ENCODE data around the gene SCGB1C1.

Gene SCGB1C1

DNA sequence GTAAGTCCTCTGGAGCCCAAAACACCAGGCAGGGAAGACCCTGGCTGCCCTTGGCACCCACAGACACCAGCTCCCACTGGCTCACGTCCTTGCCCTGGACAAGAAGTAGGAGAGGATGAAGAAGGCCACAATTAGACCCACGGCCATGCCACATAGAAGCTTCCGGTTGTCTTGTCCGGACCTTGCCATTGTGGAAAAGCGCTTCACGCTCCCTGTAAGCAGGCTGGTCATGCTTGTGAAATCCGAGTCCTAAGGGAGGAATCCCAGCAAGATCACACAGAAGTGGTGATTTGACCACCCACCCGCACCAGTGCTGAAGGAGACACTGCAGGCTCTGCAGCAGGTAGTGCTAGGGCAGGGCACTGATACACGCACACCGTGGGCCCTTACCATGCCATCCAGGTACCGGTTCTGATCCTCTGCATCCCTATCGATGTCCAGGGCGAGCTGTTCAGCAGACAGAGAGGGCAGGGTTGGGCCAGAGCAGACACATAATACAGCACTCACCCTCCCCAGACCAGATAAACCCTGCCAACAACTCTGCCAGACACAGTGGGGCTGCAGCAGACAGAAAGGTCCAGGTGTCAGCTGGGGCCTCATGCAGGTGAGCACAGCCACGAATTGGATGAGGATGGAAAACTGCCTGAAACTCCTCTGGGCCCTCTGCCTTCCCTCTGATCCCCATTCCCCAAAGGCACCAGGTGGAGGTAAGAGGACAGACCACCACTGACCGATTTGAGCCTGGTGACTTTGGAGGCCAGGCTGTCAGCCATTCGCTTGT lies 12.5 kb downstream of the SCGB1C1 start:
- no peak for DNase-seq (ENCODE audit: low read depth in 2 of 2)

DNA sequence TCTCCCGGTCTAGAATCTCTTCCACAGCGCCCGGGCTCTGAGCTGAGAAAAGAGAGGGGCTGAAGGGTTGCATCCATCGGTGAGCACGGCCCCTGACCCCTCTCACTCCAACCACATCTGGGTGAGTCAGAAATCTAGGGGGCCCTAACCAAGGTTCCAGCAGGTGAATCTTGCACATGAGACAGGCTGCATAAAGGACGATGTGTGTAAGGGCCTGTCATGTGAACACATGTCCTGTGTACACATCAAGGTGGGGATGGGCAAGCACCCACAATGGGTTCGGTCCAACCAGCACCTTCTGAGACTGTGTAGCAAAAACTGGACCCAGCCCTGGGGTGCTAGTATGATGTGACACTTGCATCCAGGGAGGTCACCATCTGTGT lies 13.1 kb downstream of the SCGB1C1 start:
- DNase-seq (ENCODE audit: low read depth in 2 of 2): no peak

- no peak for DNase-seq (ENCODE audit: low read depth in 2 of 2)
These were observed 13.8 kb downstream of the SCGB1C1 start for GRCh38 chr11:206526-207207.

- peak; percentile 93 for DNase-seq (ENCODE audit: low read depth in 2 of 2)
These were observed 14.5 kb downstream of the SCGB1C1 start, which contains the start of the genes BET1L and RIC8A for GRCh38 chr11:207208-207862. TSS of gene BET1L (minus strand) at chr11:207399. CDS start at chr11:207321, 78 bp downstream. TSS of gene RIC8A (plus strand) at chr11:207708. CDS start at chr11:208855, 1,147 bp downstream.

DNA sequence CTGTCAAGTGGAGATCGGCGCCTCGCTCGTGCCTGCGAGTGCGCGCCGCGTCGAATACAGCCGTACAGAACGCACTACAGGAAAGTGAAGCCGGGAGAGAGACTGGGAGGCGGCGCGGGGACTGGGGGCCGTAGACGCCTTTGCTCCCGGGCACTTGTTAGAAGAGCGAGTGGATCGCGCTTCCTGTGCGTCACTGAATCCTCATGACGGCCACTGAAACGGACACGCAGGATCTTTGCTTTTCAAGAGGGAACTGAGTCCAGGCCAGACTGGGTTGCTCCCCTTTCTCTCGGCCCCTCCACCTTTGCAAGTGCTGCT lies 14.9 kb downstream of the SCGB1C1 start:
- no peak for DNase-seq (ENCODE audit: low read depth in 2 of 2)

- DNase-seq (ENCODE audit: low read depth in 2 of 2): peak; percentile 55 to 70
These were observed 15.5 kb downstream of the SCGB1C1 start for GRCh38 chr11:208181-208916.

GRCh38 chr11:208917-209260 lies 16.0 kb downstream of the SCGB1C1 start:
- DNase-seq (ENCODE audit: low read depth in 2 of 2): no peak

DNA sequence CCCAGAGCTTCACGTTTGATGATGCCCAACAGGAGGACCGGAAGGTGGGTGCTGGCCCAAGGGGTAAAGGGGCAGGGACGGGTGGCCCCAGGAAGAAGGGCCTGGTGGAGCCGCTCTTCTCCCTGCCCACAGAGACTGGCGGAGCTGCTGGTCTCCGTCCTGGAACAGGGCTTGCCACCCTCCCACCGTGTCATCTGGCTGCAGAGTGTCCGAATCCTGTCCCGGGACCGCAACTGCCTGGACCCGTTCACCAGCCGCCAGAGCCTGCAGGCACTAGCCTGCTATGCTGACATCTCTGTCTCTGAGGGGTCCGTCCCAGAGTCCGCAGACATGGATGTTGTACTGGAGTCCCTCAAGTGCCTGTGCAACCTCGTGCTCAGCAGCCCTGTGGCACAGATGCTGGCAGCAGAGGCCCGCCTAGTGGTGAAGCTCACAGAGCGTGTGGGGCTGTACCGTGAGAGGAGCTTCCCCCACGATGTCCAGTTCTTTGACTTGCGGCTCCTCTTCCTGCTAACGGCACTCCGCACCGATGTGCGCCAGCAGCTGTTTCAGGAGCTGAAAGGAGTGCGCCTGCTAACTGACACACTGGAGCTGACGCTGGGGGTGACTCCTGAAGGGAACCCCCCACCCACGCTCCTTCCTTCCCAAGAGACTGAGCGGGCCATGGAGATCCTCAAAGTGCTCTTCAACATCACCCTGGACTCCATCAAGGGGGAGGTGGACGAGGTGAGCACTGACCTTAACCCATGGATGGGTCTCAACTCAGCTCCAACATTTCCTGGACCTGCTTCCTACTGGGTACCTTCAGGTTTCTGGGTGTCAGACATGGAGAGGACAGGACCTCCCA lies 16.6 kb downstream of the SCGB1C1 start:
- DNase-seq (ENCODE audit: low read depth in 2 of 2): no peak

DNA sequence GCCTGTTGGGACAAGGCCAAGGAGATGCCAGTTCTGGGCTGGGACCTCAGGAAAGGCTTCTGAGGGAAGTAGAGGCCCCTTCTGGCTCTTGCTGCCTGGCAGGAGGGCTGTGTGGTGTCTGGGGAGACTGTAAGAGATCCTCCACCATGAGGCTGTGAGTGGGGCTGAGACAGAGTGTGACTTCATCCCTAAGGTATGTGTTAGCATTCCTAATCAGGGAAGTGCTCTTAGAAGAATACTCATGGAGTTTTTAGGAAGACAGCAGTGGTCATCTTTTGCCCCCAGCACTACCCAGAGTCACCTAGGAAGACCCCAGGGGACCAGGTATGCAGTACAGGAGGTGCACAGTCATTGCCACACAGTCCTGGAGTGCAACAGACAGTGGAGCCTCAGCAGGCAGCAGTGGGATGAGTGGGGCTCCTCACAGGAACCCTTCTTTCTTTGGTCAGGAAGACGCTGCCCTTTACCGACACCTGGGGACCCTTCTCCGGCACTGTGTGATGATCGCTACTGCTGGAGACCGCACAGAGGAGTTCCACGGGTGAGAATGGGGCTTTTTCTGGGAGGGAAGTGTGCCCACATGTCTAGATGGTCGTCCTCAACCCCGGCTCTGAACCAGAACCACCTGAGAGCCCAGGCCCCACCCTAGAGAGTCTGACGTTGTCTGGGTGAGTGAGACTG lies 17.4 kb downstream of the SCGB1C1 start:
- no peak for DNase-seq (ENCODE audit: low read depth in 2 of 2)

DNA sequence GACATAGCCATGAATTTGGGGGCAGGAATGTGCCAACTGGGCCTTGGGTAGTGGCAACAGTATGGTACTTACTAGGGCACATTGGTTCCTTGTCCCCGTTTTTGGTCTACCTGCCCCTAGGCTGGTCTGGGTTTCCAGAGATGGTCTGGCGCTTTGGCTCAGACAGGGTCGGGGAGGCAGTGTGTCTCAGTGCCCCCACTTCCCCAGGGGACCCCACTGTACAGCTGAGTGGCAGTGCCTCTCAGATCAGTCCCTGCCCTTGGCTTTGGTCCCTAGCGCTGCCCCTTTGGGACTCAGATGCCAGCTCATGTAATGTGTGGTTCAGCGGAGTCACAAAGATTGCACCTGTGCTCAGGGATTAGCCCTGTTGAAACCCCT lies 17.9 kb downstream of the SCGB1C1 start:
- no peak for DNase-seq (ENCODE audit: low read depth in 2 of 2)

DNA sequence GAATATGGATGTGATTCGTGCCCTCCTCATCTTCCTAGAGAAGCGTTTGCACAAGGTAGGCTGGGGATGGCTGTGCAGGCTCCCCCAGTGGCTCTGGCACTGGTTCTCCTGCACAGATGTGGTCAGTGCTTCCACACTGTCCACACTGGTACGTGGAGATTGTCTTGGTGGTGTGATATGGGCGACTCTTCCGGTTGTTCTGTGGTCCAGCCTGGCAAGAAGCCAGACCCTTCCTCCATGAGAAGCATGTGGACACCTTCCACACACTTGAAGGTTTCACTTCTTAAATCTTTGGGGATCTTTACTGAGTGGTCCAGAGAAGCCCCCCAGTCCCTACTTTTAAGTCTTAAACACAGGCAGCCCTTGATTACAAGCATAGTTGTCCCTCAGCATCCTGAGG lies 18.4 kb downstream of the SCGB1C1 start:
- no peak for DNase-seq (ENCODE audit: low read depth in 2 of 2)

GRCh38 chr11:211741-212140 lies 18.9 kb downstream of the SCGB1C1 start:
- DNase-seq (ENCODE audit: low read depth in 2 of 2): no peak

DNA sequence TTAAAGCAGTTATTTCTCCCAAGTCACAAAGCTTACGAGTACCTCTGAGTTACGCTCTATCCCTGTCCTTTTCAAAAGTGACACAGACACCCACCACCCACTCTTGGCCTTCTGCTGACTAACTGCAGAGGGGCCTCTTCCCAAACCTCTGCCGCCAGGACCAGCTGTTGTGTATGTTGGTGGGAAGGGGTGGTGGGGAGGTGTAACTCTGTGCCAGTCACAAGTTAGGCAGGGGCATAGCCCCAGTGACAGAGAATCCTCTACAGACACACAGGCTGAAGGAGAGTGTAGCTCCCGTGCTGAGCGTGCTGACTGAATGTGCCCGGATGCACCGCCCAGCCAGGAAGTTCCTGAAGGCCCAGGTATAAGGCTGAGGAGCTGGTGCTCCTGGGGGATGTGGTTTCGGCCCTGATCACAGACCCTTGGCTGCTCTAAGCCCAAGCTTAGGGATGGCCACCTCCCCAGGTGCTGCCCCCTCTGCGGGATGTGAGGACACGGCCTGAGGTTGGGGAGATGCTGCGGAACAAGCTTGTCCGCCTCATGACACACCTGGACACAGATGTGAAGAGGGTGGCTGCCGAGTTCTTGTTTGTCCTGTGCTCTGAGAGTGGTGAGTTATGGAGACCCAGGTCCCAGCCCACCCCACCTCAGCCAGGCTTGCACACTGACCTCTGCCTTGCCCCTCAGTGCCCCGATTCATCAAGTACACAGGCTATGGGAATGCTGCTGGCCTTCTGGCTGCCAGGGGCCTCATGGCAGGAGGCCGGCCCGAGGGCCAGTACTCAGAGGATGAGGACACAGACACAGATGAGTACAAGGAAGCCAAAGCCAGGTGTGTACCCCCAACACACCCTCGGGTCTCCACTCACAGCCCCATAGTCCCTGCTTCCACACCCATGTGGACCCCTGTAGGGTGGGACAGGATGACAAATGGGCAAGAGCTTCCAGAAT lies 19.5 kb downstream of the SCGB1C1 start:
- no peak for DNase-seq (ENCODE audit: low read depth in 2 of 2)

- no peak for DNase-seq (ENCODE audit: low read depth in 2 of 2)
These were observed 20.2 kb downstream of the SCGB1C1 start for GRCh38 chr11:213111-213510.

- DNase-seq (ENCODE audit: low read depth in 2 of 2): no peak
These were observed 21.2 kb downstream of the SCGB1C1 start for GRCh38 chr11:214083-214482.

- no peak for DNase-seq (ENCODE audit: low read depth in 2 of 2)
These were observed 22.7 kb downstream of the SCGB1C1 start for GRCh38 chr11:215581-216037.

GRCh38 chr11:216081-216974 lies 23.4 kb downstream of the SCGB1C1 start:
- DNase-seq (ENCODE audit: low read depth in 2 of 2): no peak

DNA sequence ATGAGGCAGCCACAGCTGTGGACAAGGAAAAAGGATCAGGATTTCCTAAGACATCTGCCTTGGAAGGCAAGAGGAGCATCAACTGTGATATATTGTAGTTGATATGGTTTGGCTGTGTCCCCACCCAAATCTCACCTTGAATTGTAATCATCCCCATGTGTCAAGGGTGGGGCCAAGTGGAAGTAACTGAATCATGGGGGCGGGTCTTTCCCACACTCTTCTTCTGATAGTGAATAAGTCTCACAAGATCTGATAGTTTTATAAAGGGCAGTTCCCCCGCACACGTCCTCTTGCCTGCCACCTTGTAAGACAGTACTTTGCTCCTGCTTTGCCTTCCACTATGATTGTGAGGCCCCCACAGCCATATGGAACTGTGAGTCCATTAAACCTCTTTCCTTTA lies 24.8 kb downstream of the SCGB1C1 start:
- no peak for DNase-seq (ENCODE audit: low read depth in 2 of 2)
